Activated naive CD4-positive, alpha-beta T cell treated with anti-CD3 and anti-CD28 coated beads, Interleukin-2, amount 10 ng/mL, durations not matched to agents 5 hours and 36 hours (primary cell): ENCODE results near the gene RELL1. TPM values are rescaled to one million over a fixed set of nuclear protein-coding genes. Genes with fewer than 3 reads are reported as not detected.

Source experiments
- total RNA-seq, 2 experiments: library from RNA; stranded (reverse); gene quantifications; one replicate each; pipeline ENCODE4 v1.2.3, GENCODE V29; 2021

RELL1 gene, protein sequence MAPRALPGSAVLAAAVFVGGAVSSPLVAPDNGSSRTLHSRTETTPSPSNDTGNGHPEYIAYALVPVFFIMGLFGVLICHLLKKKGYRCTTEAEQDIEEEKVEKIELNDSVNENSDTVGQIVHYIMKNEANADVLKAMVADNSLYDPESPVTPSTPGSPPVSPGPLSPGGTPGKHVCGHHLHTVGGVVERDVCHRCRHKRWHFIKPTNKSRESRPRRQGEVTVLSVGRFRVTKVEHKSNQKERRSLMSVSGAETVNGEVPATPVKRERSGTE
- total RNA-seq, result 10 to 100 TPM; 29.4 to 30.7 TPM

GRCh38 chr4:37686373-37687193, at the start of gene RELL1:
RELL1 (minus strand) TSS chr4:37686376; CDS start chr4:37686287, 89 bp downstream.

Other genes starting within 250 kb of the RELL1 start
- 10 to 100 TPM; 33.5 to 38.0 TPM for gene PGM2, start 140.3 kb upstream of the RELL1 start, total RNA-seq
- gene TBC1D1, start 204.7 kb upstream of the RELL1 start, total RNA-seq, result 10 to 100 TPM; 76.6 to 78.6 TPM